IMR-90 (cell line): ENCODE measurements around the gene SORCS1. TPM values are rescaled to one million over a fixed set of nuclear protein-coding genes. Genes with fewer than 3 reads are reported as not detected.

Source experiments
- ATAC-seq: fragments of 200-7000 bp; cut with Tn5 transposase; 2 replicates; pipeline ENCODE4 v1.9.1; 2020; ENCODE audit warnings: low read depth, mild to moderate bottlenecking, moderate library complexity
- BruUV-seq: library from RNA; stranded (reverse); fragments of 400-500 nt; replicated peaks from 2 replicates; lab custom pipeline; 2021; lab: Mats Ljungman, UMichigan
- CTCF ChIA-PET: fragments of 300-600 bp; formaldehyde crosslinking; extraction: SDS; loops from one replicate; lab custom pipeline; 2021; ENCODE audit warnings: antibody characterized with exemption; lab: Yijun Ruan, JAX
- POLR2A ChIA-PET: fragments of 300-600 bp; sonication (Branson Sonifier 250); formaldehyde crosslinking; loops from one replicate; lab custom pipeline; 2022; ENCODE audit warnings: antibody characterized with exemption; ENCODE audit not compliant: unreplicated experiment; lab: Charles Lee
- DNase-seq: peaks from one replicate; pipeline ENCODE4 v3.0.0; 2013
- H2AFZ ChIP-seq: replicated peaks from 2 replicates; pipeline ENCODE3; 2013; ENCODE audit warnings: low read length, mild to moderate bottlenecking; ENCODE audit not compliant: poor library complexity
- H2AK5ac ChIP-seq: 2 replicates; pipeline ENCODE4 v1.6.1; 2013; ENCODE audit warnings: low read depth, low read length, inconsistent platforms
- H2AK9ac ChIP-seq: replicated peaks from 2 replicates; pipeline ENCODE3; 2013; ENCODE audit warnings: mild to moderate bottlenecking, low read depth, low read length, moderate library complexity; ENCODE audit not compliant: poor library complexity
- H2BK120ac ChIP-seq: 2 replicates; pipeline ENCODE4 v1.6.1; 2013; ENCODE audit warnings: low read depth, low read length, inconsistent platforms
- H2BK15ac ChIP-seq: 3 replicates; pipeline ENCODE4 v1.6.1; 2013; ENCODE audit warnings: low read depth, low read length, inconsistent platforms
- H2BK20ac ChIP-seq: 2 replicates; pipeline ENCODE4 v1.6.1; 2013; ENCODE audit warnings: low read depth, mild to moderate bottlenecking, inconsistent platforms, low read length, moderate library complexity
- H2BK5ac ChIP-seq: 2 replicates; pipeline ENCODE4 v1.6.1; 2013; ENCODE audit warnings: mild to moderate bottlenecking, low read depth, low read length, inconsistent platforms; ENCODE audit not compliant: poor library complexity, severe bottlenecking
- H3K14ac ChIP-seq: replicated peaks from 2 replicates; pipeline ENCODE4 v1.6.1; 2013; ENCODE audit warnings: low read depth, low read length, inconsistent platforms
- H3K18ac ChIP-seq: 2 replicates; pipeline ENCODE4 v1.6.1; 2013; ENCODE audit warnings: low read depth, low read length, control low read depth
- H3K23ac ChIP-seq: 2 replicates; pipeline ENCODE4 v1.6.1; 2013; ENCODE audit warnings: low read depth, low read length, inconsistent platforms
- H3K27ac ChIP-seq: 2 replicates; pipeline ENCODE4 v1.5.1; 2013; ENCODE audit warnings: mild to moderate bottlenecking, control low read depth, low read length; ENCODE audit not compliant: insufficient read depth
- H3K27me3 ChIP-seq: 2 replicates; pipeline ENCODE4 v1.6.1; 2013; ENCODE audit warnings: low read length; ENCODE audit not compliant: control insufficient read depth, insufficient read depth
- H3K36me3 ChIP-seq: 2 replicates; pipeline ENCODE4 v1.6.1; 2013; ENCODE audit warnings: low read length, mixed read lengths; ENCODE audit not compliant: control insufficient read depth, insufficient read depth
- H3K4ac ChIP-seq: 2 replicates; pipeline ENCODE4 v1.6.1; 2013; ENCODE audit warnings: low read depth, low read length, inconsistent platforms
- H3K4me1 ChIP-seq: 2 replicates; pipeline ENCODE4 v1.6.1; 2013; ENCODE audit warnings: low read length, mixed read lengths; ENCODE audit not compliant: control insufficient read depth, insufficient read depth
- H3K4me2 ChIP-seq: 2 replicates; pipeline ENCODE4 v1.6.1; 2013; ENCODE audit warnings: low read depth, mild to moderate bottlenecking, control low read depth, low read length, moderate library complexity
- H3K4me3 ChIP-seq: 2 replicates; pipeline ENCODE4 v1.5.1; 2013; ENCODE audit warnings: low read depth, mild to moderate bottlenecking, control low read depth, low read length, moderate library complexity; ENCODE audit not compliant: insufficient read depth
- H3K56ac ChIP-seq: 2 replicates; pipeline ENCODE4 v1.6.1; 2013; ENCODE audit warnings: low read length, inconsistent platforms; ENCODE audit not compliant: insufficient read depth; ENCODE audit errors: extremely low read depth
- H3K79me1 ChIP-seq, 2 experiments: 2 replicates each; pipeline ENCODE4 v1.6.1; 2013; ENCODE audit warnings: low read length in 2 of 2, inconsistent platforms in 1 of 2, low read depth in 1 of 2
- H3K9ac ChIP-seq: 2 replicates; pipeline ENCODE4 v1.6.1; 2013; ENCODE audit warnings: low read depth, low read length, control low read depth
- H3K9me1 ChIP-seq: 2 replicates; pipeline ENCODE4 v1.6.1; 2013; ENCODE audit warnings: low read length, inconsistent platforms; ENCODE audit not compliant: insufficient read depth
- H3K9me3 ChIP-seq: 2 replicates; pipeline ENCODE4 v1.6.1; 2013; ENCODE audit warnings: low read length; ENCODE audit not compliant: control insufficient read depth, insufficient read depth
- H4K20me1 ChIP-seq: 2 replicates; pipeline ENCODE4 v1.6.1; 2013; ENCODE audit warnings: low read length, inconsistent platforms; ENCODE audit not compliant: insufficient read depth
- H4K5ac ChIP-seq: 2 replicates; pipeline ENCODE4 v1.6.1; 2013; ENCODE audit warnings: mild to moderate bottlenecking, low read depth, low read length, control low read depth
- H4K8ac ChIP-seq, 2 experiments: 2 replicates each; pipeline ENCODE4 v1.6.1; 2013; ENCODE audit warnings: low read depth in 2 of 2, low read length in 2 of 2, control low read depth in 1 of 2, inconsistent platforms in 1 of 2
- H4K91ac ChIP-seq: 2 replicates; pipeline ENCODE4 v1.6.1; 2013; ENCODE audit warnings: low read depth, low read length, inconsistent platforms; ENCODE audit not compliant: insufficient read depth
- CHD1 ChIP-seq: IDR thresholded peaks from 2 replicates; pipeline ENCODE4 v1.6.1; 2012; ENCODE audit warnings: low read depth, low read length, improper control_type of control experiment
- CTCF ChIP-seq: conservative IDR thresholded peaks from 2 replicates; pipeline ENCODE4 v1.5.1; 2012; ENCODE audit warnings: mild to moderate bottlenecking, low read depth, low read length, improper control_type of control experiment
- FOS ChIP-seq: fragments of 150-350 bp; IDR thresholded peaks from 2 replicates; pipeline ENCODE4 v1.6.1; 2016; ENCODE audit warnings: low read depth, low read length
- MAFK ChIP-seq: IDR thresholded peaks from 2 replicates; pipeline ENCODE4 v1.6.1; 2012; ENCODE audit warnings: low read depth, low read length, improper control_type of control experiment
- MAZ ChIP-seq: IDR thresholded peaks from 2 replicates; pipeline ENCODE4 v1.6.1; 2012; ENCODE audit warnings: low read depth, mild to moderate bottlenecking, low read length, improper control_type of control experiment, moderate library complexity, borderline replicate concordance
- MXI1 ChIP-seq: IDR thresholded peaks from 2 replicates; pipeline ENCODE4 v1.6.1; 2012; ENCODE audit warnings: low read depth, mild to moderate bottlenecking, low read length, moderate library complexity, borderline replicate concordance
- RAD21 ChIP-seq: IDR thresholded peaks from 2 replicates; pipeline ENCODE4 v1.6.1; 2012; ENCODE audit warnings: low read length, improper control_type of control experiment
- RFX5 ChIP-seq: IDR thresholded peaks from 2 replicates; pipeline ENCODE4 v1.8.0; 2012; ENCODE audit warnings: low read depth, mild to moderate bottlenecking, low read length, moderate library complexity
- WGBS, 2 experiments: methylation state at CpG; one replicate each; pipeline versions ENCODE4 v1.1.5 to v1.1.7; 2013; ENCODE audit warnings: missing lambda C conversion rate in 2 of 2; ENCODE audit not compliant: insufficient read length in 1 of 2; ENCODE audit errors: extremely low coverage in 2 of 2; 5-methylcytosine and 5-hydroxymethylcytosine counted together
- dilution Hi-C: fragments of 300-500 bp; cut with HindIII; formaldehyde crosslinking; loops from one replicate; pipeline ENCODE4 v1.14.3; 2018; ENCODE audit warnings: low sequenced_read_pairs; ENCODE audit not compliant: unreplicated experiment
- in situ Hi-C: fragments of 300-500 bp; cut with MboI; formaldehyde crosslinking; loops from 3 replicates; pipeline ENCODE4 v1.14.3; 2019; ENCODE audit warnings: low sequenced_read_pairs, inconsistent platforms, mixed read lengths
- intact Hi-C: fragments of 100-400 bp; cut with micrococcal nuclease; formaldehyde crosslinking; loops from 2 replicates; pipeline ENCODE4 v1.10.0; 2022
- polyA plus RNA-seq, 3 experiments: library from polyadenylated mRNA; depleted of rRNA; stranded (reverse); fragments of >200 nt; gene quantifications; 2 replicates each; pipeline ENCODE4 v1.2.3, GENCODE V29; 2012; ENCODE audit warnings: low replicate concordance in 1 of 3
- total RNA-seq: library from RNA; depleted of rRNA; stranded (reverse); fragments of >200 nt; gene quantifications from 2 replicates; pipeline ENCODE4 v1.2.3, GENCODE V29; 2012
- TF ChIP-seq, protein P1 (sequence below): fragments of 150-350 bp; IDR thresholded peaks from 2 replicates; pipeline ENCODE4 v1.6.1; 2016; ENCODE audit warnings: low read depth, mild to moderate bottlenecking, low read length, moderate library complexity, borderline replicate concordance
- TF ChIP-seq, protein P2 (sequence below): fragments of 150-350 bp; IDR thresholded peaks from 2 replicates; pipeline ENCODE4 v1.6.1; 2017; ENCODE audit warnings: mild to moderate bottlenecking, antibody characterized with exemption, low read length, low read depth

SORCS1 gene
- total and polyA plus RNA-seq, 2 of the 4 experiments (the other 2 are of a cell fraction): under 0.01 TPM; not detected in 1

GRCh38 chr10:106765928-106766327, 398.6 kb downstream of the SORCS1 start:
- Histone ChIP-seq H3K4me3 (no peak overlapping the region), H4K5ac (no peak overlapping the region), H3K4me2 (no peak overlapping the region), H2AFZ (no peak overlapping the region), H2BK120ac (no peak overlapping the region), H3K36me3 (no peaks in the 10 kb centered on the region), H4K91ac (no peak overlapping the region), H2BK5ac (no peak overlapping the region), H3K27me3 (no peaks in the 10 kb centered on the region), H3K4ac (no peak overlapping the region), H3K14ac (no peak overlapping the region), H3K9me1 (no peaks in the 10 kb centered on the region), H3K9me3 (peaks cover 17% of the 10 kb centered on the region), H3K79me1 (no peaks in the 10 kb centered on the region), H4K8ac (no peak overlapping the region), H2BK15ac (no peak overlapping the region), H4K20me1 (no peaks in the 10 kb centered on the region), H2BK20ac (no peak overlapping the region), H3K27ac (no peak overlapping the region), H3K18ac (no peak overlapping the region), H2AK5ac (no peak overlapping the region), H3K23ac (no peak overlapping the region), H3K9ac (no peak overlapping the region), H3K56ac (no peak overlapping the region), H2AK9ac (no peak overlapping the region), H3K4me1 (no peaks in the 10 kb centered on the region)
- dilution Hi-C loops (no loop called here), intact Hi-C loops (no loop called here), in situ Hi-C loops (no loop called here)
- 80% methylated on average over 2 of the region's 7 CpGs; no CpG with 5 or more reads in 1 of the 2 experiments for WGBS, 2 experiments
- ATAC-seq: no peak
- no peak for DNase-seq
- ChIA-PET POLR2A (no interaction called here), CTCF (no interaction called here)
- TF ChIP-seq, protein P1, sequence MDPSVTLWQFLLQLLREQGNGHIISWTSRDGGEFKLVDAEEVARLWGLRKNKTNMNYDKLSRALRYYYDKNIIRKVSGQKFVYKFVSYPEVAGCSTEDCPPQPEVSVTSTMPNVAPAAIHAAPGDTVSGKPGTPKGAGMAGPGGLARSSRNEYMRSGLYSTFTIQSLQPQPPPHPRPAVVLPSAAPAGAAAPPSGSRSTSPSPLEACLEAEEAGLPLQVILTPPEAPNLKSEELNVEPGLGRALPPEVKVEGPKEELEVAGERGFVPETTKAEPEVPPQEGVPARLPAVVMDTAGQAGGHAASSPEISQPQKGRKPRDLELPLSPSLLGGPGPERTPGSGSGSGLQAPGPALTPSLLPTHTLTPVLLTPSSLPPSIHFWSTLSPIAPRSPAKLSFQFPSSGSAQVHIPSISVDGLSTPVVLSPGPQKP: no peak
- TF ChIP-seq CTCF (no peak), FOS (no peak), CHD1 (no peak), RFX5 (no peak), MAZ (no peak), MAFK (no peak), RAD21 (no peak), MXI1 (no peak)
- TF ChIP-seq, protein P2, sequence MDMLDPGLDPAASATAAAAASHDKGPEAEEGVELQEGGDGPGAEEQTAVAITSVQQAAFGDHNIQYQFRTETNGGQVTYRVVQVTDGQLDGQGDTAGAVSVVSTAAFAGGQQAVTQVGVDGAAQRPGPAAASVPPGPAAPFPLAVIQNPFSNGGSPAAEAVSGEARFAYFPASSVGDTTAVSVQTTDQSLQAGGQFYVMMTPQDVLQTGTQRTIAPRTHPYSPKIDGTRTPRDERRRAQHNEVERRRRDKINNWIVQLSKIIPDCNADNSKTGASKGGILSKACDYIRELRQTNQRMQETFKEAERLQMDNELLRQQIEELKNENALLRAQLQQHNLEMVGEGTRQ: no peak
- BruUV-seq: no TSS peak
